Keratinocyte (primary cell): Measurements from ENCODE around the gene NLGN4X. TPM values are rescaled to one million over a fixed set of nuclear protein-coding genes. Genes with fewer than 3 reads are reported as not detected.

ENCODE experiments used
- DNase-seq: peaks from one replicate; pipeline ENCODE4 v3.0.0-alpha.2; 2011; ENCODE audit warnings: low read depth, missing footprints, low spot score
- FAIRE-seq: peaks from 2 replicates; lab custom pipeline; 2011; peaks lifted over from hg19 to GRCh38; lab: Jason Lieb, UNC
- H2AFZ ChIP-seq: 2 replicates; pipeline ENCODE4 v1.6.0; 2012; ENCODE audit warnings: low read length, control low read depth, inconsistent platforms; ENCODE audit not compliant: control insufficient read depth
- H3K27ac ChIP-seq: 2 replicates; pipeline ENCODE4 v1.5.1; 2011; ENCODE audit warnings: low read length; ENCODE audit not compliant: control insufficient read depth, insufficient read depth
- H3K27me3 ChIP-seq: 3 replicates; pipeline ENCODE4 v1.6.0; 2011; ENCODE audit warnings: low read length; ENCODE audit not compliant: control insufficient read depth, insufficient read depth; ENCODE audit errors: extremely low read depth
- H3K36me3 ChIP-seq, 2 experiments: 2 replicates in 1 of 2; 3 replicates in 1 of 2; pipeline ENCODE4 v1.5.1; 2011; ENCODE audit warnings: low read length in 2 of 2, mild to moderate bottlenecking in 1 of 2; ENCODE audit not compliant: control insufficient read depth in 2 of 2, insufficient read depth in 2 of 2; ENCODE audit errors: extremely low read depth in 1 of 2
- H3K4me1 ChIP-seq: 3 replicates; pipeline ENCODE4 v1.5.1; 2011; ENCODE audit warnings: low read length; ENCODE audit not compliant: control insufficient read depth, insufficient read depth; ENCODE audit errors: extremely low read depth
- H3K4me2 ChIP-seq: 3 replicates; pipeline ENCODE4 v1.6.0; 2011; ENCODE audit warnings: low read depth, low read length; ENCODE audit not compliant: control insufficient read depth, insufficient read depth; ENCODE audit errors: extremely low read depth
- H3K4me3 ChIP-seq, 3 experiments: fragments of 200-600 bp in 1 of 3; sonication (generic) in 1 of 3; 2 replicates in 2 of 3; 3 replicates in 1 of 3; pipeline ENCODE4 v1.5.1; 2011 to 2016; ENCODE audit warnings: low read length in 3 of 3, mild to moderate bottlenecking in 3 of 3, control low read depth in 2 of 3, inconsistent platforms in 1 of 3, low read depth in 1 of 3, mixed read lengths in 1 of 3, mixed run types in 1 of 3, moderate library complexity in 1 of 3; ENCODE audit not compliant: control insufficient read depth in 2 of 3, insufficient read depth in 2 of 3; ENCODE audit errors: extremely low read depth in 1 of 3
- H3K79me2 ChIP-seq: 2 replicates; pipeline ENCODE4 v1.6.0; 2012; ENCODE audit warnings: low read length; ENCODE audit not compliant: control insufficient read depth, insufficient read depth
- H3K9ac ChIP-seq: 3 replicates; pipeline ENCODE4 v1.6.0; 2011; ENCODE audit warnings: low read length; ENCODE audit not compliant: control insufficient read depth, insufficient read depth; ENCODE audit errors: extremely low read depth
- H3K9me1 ChIP-seq: 3 replicates; pipeline ENCODE4 v1.6.0; 2011; ENCODE audit warnings: low read length; ENCODE audit not compliant: control insufficient read depth, insufficient read depth; ENCODE audit errors: extremely low read depth
- H3K9me3 ChIP-seq: 2 replicates; pipeline ENCODE4 v1.5.1; 2012; ENCODE audit warnings: low read depth, low read length; ENCODE audit not compliant: control insufficient read depth
- H4K20me1 ChIP-seq: 3 replicates; pipeline ENCODE4 v1.6.0; 2011; ENCODE audit warnings: low read length; ENCODE audit not compliant: control insufficient read depth, insufficient read depth; ENCODE audit errors: extremely low read depth
- EZH2 ChIP-seq: IDR thresholded peaks from one replicate; pipeline ENCODE4 v1.6.1; 2012; ENCODE audit warnings: inconsistent platforms, mild to moderate bottlenecking, low read length, moderate library complexity
- dilution Hi-C: fragments of 300-500 bp; cut with MboI; formaldehyde crosslinking; loops from one replicate; pipeline ENCODE4 v1.7.0; 2020; ENCODE audit warnings: low sequenced_read_pairs; ENCODE audit not compliant: extremely low pct_ligation_motif_present
- polyA plus RNA-seq, 5 experiments: library from polyadenylated mRNA; depleted of rRNA in 3 of 5; stranded (reverse) in 3 of 5; stranded (forward) in 1 of 5; unstranded in 1 of 5; fragments of >200 nt; gene quantifications; 1 replicate in 1 of 5; 2 replicates in 3 of 5; 3 replicates in 1 of 5; pipeline versions ENCODE4 v1.2.1 to v1.2.3, GENCODE V29; 2011 to 2012; ENCODE audit warnings: missing spikeins in 2 of 5, low read depth in 1 of 5, low replicate concordance in 1 of 5
- TF ChIP-seq, protein P1 (sequence below), 3 experiments: IDR thresholded peaks in 1 of 3; conservative IDR thresholded peaks in 1 of 3; optimal IDR thresholded peaks in 1 of 3; 2 replicates in 2 of 3; 3 replicates in 1 of 3; pipeline versions ENCODE3 to v1.5.1; 2011; ENCODE audit warnings: low read length in 3 of 3, mild to moderate bottlenecking in 3 of 3, moderate library complexity in 2 of 3, control low read depth in 1 of 3, inconsistent platforms in 1 of 3; ENCODE audit not compliant: insufficient read depth in 2 of 3; ENCODE audit errors: extremely low read depth in 1 of 3

The NLGN4X gene
- polyA plus RNA-seq, 1 donor (not counting 4 experiments of a cell fraction or from before 2014, with no cell fraction given), result 2.0 TPM

DNA sequence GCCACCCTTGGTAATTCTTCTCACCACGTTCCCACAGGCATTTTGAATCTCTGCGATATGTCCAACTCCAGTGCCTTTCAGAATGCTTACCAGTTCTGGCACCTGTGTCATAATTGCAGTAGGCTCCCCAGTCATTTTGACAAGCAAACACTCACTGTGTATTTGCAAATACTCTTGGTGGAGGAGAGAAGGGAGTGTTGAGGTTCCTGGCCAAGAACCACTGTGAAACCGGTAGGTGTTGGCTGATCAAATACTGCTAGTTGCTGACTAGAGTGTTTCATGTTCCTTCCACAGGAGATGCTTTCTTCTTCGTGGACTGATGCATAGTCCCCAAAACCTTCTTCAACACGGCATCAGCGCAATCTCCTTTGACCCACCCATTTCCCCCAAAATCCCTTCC, 16.0 kb upstream of the NLGN4X start:
- H3K36me3 ChIP-seq, result no peaks in the 10 kb centered on the region
- H3K27me3 ChIP-seq, result no peaks in the 10 kb centered on the region
- H2AFZ ChIP-seq, result no peak overlapping the region
- no peak overlapping the region for H3K27ac ChIP-seq
- H3K4me1 ChIP-seq, result no peaks in the 10 kb centered on the region
- H3K4me3 ChIP-seq, result no peak overlapping the region
- H3K79me2 ChIP-seq, result no peaks in the 10 kb centered on the region
- H3K9me1 ChIP-seq, result no peaks in the 10 kb centered on the region
- H4K20me1 ChIP-seq, result no peaks in the 10 kb centered on the region
- FAIRE-seq (no peak), DNase-seq (no peak)
- no peak overlapping the region for H3K4me2 ChIP-seq
- H3K9me3 ChIP-seq, result no peaks in the 10 kb centered on the region
- H3K9ac ChIP-seq, result no peak overlapping the region
- no peak for TF ChIP-seq EZH2
- TF ChIP-seq, protein P1, sequence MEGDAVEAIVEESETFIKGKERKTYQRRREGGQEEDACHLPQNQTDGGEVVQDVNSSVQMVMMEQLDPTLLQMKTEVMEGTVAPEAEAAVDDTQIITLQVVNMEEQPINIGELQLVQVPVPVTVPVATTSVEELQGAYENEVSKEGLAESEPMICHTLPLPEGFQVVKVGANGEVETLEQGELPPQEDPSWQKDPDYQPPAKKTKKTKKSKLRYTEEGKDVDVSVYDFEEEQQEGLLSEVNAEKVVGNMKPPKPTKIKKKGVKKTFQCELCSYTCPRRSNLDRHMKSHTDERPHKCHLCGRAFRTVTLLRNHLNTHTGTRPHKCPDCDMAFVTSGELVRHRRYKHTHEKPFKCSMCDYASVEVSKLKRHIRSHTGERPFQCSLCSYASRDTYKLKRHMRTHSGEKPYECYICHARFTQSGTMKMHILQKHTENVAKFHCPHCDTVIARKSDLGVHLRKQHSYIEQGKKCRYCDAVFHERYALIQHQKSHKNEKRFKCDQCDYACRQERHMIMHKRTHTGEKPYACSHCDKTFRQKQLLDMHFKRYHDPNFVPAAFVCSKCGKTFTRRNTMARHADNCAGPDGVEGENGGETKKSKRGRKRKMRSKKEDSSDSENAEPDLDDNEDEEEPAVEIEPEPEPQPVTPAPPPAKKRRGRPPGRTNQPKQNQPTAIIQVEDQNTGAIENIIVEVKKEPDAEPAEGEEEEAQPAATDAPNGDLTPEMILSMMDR (optimal IDR thresholded peaks at IDR 0.05 in 1 of 3, IDR thresholded peaks at IDR 0.05 in 1 of 3, conservative IDR thresholded peaks at IDR 0.05 in 1 of 3; ENCODE audit: extremely low read depth in 1 of 3, insufficient read depth in 2 of 3, low read length in 3 of 3), result no peak
- dilution Hi-C loops, result no loop called here

DNA sequence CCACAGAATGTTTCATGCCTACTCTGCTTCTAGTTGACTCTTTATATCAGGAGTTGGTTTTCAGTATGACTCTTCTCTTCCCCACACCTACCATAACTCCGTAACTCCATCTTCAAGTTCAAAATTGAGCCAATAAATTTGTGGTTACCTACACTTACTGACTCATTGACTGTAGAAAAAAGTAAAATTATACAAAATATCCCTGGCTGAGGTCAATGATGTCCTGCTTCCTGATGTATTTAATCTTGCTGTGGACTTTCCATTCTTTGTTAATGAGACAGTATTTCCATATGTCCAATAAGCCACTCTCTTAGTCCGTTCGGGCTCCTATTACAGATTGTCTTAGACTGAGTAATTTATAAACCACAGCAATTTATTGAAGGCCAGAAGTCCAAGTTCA, 9.9 kb upstream of the NLGN4X start:
- H3K79me2 ChIP-seq, result no peaks in the 10 kb centered on the region
- no peak overlapping the region for H3K9ac ChIP-seq
- no peak overlapping the region for H2AFZ ChIP-seq
- no peaks in the 10 kb centered on the region for H3K36me3 ChIP-seq
- H3K27ac ChIP-seq, result no peak overlapping the region
- DNase-seq (no peak), FAIRE-seq (no peak)
- H3K9me1 ChIP-seq, result no peaks in the 10 kb centered on the region
- no peaks in the 10 kb centered on the region for H4K20me1 ChIP-seq
- H3K4me3 ChIP-seq, result no peak overlapping the region
- TF ChIP-seq EZH2, result no peak
- TF ChIP-seq, protein P1 (optimal IDR thresholded peaks at IDR 0.05 in 1 of 3, IDR thresholded peaks at IDR 0.05 in 1 of 3, conservative IDR thresholded peaks at IDR 0.05 in 1 of 3; ENCODE audit: extremely low read depth in 1 of 3, insufficient read depth in 2 of 3, low read length in 3 of 3), result no peak
- H3K27me3 ChIP-seq, result no peaks in the 10 kb centered on the region
- dilution Hi-C loops, result no loop called here
- H3K4me1 ChIP-seq, result no peaks in the 10 kb centered on the region
- no peak overlapping the region for H3K4me2 ChIP-seq
- no peaks in the 10 kb centered on the region for H3K9me3 ChIP-seq
